ENCODE results near the gene PRICKLE2. TPM values are rescaled to one million over a fixed set of nuclear protein-coding genes. Genes with fewer than 3 reads are reported as not detected.
A peak's percentile ranks its signal among the peaks of the same experiment; 100 is the strongest.

PRICKLE2 gene
- total RNA-seq, 6 experiments from 2014 or later: 2.4 to 4.4 (median 3.3) TPM

GRCh38 chr3:64216274-64217147 is 8.8 kb downstream of the PRICKLE2 start:
- H3K4me3 ChIP-seq: no peak overlapping the region
- no peaks in the 10 kb centered on the region for H3K27me3 ChIP-seq
- WGBS (ENCODE audit: insufficient coverage, low coverage, low lambda C conversion rate, missing lambda C conversion rate): 50% methylated on average over 9 of the region's 10 CpGs
- ATAC-seq (peak; percentile 43 to 56 (median 48)), DNase-seq (no peak)
- no peak for TF ChIP-seq POLR2A (IDR thresholded peaks at IDR 0.05)
- TF ChIP-seq, protein P1, sequence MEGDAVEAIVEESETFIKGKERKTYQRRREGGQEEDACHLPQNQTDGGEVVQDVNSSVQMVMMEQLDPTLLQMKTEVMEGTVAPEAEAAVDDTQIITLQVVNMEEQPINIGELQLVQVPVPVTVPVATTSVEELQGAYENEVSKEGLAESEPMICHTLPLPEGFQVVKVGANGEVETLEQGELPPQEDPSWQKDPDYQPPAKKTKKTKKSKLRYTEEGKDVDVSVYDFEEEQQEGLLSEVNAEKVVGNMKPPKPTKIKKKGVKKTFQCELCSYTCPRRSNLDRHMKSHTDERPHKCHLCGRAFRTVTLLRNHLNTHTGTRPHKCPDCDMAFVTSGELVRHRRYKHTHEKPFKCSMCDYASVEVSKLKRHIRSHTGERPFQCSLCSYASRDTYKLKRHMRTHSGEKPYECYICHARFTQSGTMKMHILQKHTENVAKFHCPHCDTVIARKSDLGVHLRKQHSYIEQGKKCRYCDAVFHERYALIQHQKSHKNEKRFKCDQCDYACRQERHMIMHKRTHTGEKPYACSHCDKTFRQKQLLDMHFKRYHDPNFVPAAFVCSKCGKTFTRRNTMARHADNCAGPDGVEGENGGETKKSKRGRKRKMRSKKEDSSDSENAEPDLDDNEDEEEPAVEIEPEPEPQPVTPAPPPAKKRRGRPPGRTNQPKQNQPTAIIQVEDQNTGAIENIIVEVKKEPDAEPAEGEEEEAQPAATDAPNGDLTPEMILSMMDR (IDR thresholded peaks at IDR 0.05): no peak
- intact Hi-C loops (cut with DNase I): no loop called here
- H3K4me1 ChIP-seq: no peaks in the 10 kb centered on the region
- peaks cover 0 to 4% (median 0%) of the 10 kb centered on the region in 4 donors for H3K36me3 ChIP-seq
- H3K9me3 ChIP-seq: no peaks in the 10 kb centered on the region
- H3K27ac ChIP-seq: no peak overlapping the region

- Histone ChIP-seq H3K27me3 (no peaks in the 10 kb centered on the region), H3K27ac (no peak overlapping the region)
- intact Hi-C loops (cut with DNase I): no loop called here
These were observed 9.7 kb downstream of the PRICKLE2 start for GRCh38 chr3:64215559-64215958.

GRCh38 chr3:64215103-64215502 is 10.2 kb downstream of the PRICKLE2 start:
- TF ChIP-seq, protein P1 (IDR thresholded peaks at IDR 0.05): no peak
- no peak for TF ChIP-seq POLR2A (IDR thresholded peaks at IDR 0.05)
- Histone ChIP-seq H3K4me1 (no peaks in the 10 kb centered on the region), H3K4me3 (no peak overlapping the region), H3K9me3 (no peaks in the 10 kb centered on the region), H3K27ac (no peak overlapping the region), H3K27me3 (no peaks in the 10 kb centered on the region), H3K36me3 (peaks cover 0 to 4% (median 0%) of the 10 kb centered on the region in 4 donors)
- no peak for ATAC-seq
- no peak for DNase-seq
- intact Hi-C loops (cut with DNase I): no loop called here
- 50% methylated on average over 2 of the region's 2 CpGs for WGBS (ENCODE audit: insufficient coverage, low coverage, low lambda C conversion rate, missing lambda C conversion rate)

More at GRCh38 chr3:64215559-64215958, 9.7 kb downstream of the PRICKLE2 start:
- WGBS (ENCODE audit: insufficient coverage, low coverage, low lambda C conversion rate, missing lambda C conversion rate): 83% methylated on average over 3 of the region's 3 CpGs
- no peaks in the 10 kb centered on the region for H3K9me3 ChIP-seq
- TF ChIP-seq, protein P1 (IDR thresholded peaks at IDR 0.05): no peak
- TF ChIP-seq POLR2A (IDR thresholded peaks at IDR 0.05): no peak
- H3K36me3 ChIP-seq: peaks cover 0 to 4% (median 0%) of the 10 kb centered on the region in 4 donors
- DNase-seq: no peak
- ATAC-seq: no peak
- H3K4me3 ChIP-seq: no peak overlapping the region
- no peaks in the 10 kb centered on the region for H3K4me1 ChIP-seq

DNA sequence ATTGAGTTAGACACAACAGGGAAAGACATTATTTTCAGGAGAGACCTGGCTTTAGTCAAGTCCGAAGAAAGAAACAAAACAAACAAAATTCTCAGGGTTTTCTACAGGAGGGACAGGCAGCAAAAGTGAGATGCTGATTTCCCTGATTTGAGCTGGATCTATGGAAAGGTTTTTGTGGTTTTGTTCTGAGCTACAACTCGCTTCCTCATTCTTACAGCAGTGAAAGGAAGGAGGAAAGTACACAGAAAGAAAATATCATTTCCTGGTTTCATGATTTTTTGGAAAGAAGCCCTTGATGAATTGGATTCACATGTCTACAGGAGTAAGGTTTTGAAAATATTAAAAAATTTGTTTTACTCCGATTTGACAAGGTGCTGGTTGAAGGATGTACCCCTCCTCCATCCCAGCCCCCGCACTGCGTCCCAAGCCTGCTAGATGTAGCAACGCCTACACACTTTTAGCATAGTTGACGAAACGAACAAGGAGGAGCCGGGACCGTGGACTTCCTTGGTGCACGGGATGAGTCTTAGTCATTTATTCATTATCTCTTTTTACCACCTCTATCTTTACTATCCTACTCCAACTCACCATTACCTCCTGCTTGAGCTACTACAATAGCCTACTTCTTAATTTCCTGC is 10.8 kb downstream of the PRICKLE2 start:
- Histone ChIP-seq H3K27ac (peak overlapping the region in 2 of 3 donors; percentile 24 to 60), H3K9me3 (no peaks in the 10 kb centered on the region), H3K36me3 (peaks cover 0 to 4% (median 0%) of the 10 kb centered on the region in 4 donors), H3K27me3 (no peaks in the 10 kb centered on the region), H3K4me1 (no peaks in the 10 kb centered on the region), H3K4me3 (no peak overlapping the region)
- no peak for DNase-seq
- 57% methylated on average over 11 of the region's 11 CpGs for WGBS (ENCODE audit: insufficient coverage, low coverage, low lambda C conversion rate, missing lambda C conversion rate)
- no peak for TF ChIP-seq POLR2A (IDR thresholded peaks at IDR 0.05)
- TF ChIP-seq, protein P1 (IDR thresholded peaks at IDR 0.05): no peak
- intact Hi-C loops (cut with DNase I): no loop called here
- no peak for ATAC-seq

Data from right lobe of liver (tissue), 6 donors.